Activated CD8-positive, alpha-beta memory T cell treated with anti-CD3 and anti-CD28 coated beads, Interleukin-2, amount 50 U/mL, for 1 hour (primary cell): ENCODE results near the gene MMP27.

Experiments used
- DNase-seq: peaks from one replicate; pipeline ENCODE4 v3.0.0-alpha.2; 2020; ENCODE audit errors: extremely low read depth

MMP27 gene

DNA sequence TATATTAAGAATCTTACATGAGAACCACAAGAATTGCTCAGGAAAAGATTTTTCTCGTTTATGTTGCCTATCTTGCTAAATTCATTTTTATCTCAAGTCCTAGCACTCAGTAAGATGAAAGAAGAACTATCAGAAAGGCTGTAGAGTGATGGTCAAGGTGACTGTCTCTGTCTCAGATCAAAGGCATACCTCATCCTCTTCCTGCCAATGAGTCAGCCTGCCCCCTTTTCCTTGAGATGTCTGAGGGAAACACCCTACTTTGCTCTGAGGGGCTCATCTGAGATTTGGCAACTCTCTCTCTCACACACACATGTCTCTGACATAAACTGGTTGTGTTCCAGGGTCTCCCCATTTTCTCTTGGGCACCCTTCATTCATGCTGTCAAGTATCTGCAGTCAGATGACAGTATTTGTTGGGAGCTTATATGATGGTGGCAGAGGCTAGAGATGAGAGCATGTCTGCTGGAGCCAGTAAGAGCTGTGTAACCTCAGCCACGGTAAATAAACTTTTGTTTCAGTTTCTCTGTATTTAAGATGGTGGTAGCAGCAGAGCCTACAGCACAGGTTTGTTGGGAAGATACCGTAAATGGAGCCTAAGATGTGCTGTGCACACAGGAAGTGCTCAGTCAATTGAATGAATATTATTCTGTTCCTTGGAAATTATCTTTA lies 1.6 kb downstream of the MMP27 start:
- DNase-seq, result no peak

DNA sequence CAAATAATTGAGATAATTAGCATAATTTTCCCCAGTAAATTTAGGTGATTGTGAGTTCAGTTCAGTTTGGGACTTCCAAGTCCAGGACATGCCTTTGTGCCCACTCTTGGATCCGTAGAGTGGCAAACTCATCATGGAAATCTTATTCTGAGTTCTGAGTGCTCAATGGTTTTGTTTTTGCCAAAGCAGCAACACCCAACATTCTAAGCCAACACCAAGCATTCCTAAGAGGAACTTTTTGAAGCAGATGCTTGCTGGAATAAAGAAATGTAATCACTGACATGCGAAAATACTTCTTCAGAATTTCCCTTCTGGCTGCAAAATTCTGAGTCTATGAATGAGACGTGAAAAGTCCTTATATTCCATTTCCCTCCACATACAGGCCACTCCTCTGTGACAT lies 10.4 kb downstream of the MMP27 start:
- DNase-seq, result no peak

GRCh38 chr11:102685754-102686153 lies 19.8 kb downstream of the MMP27 start:
- no peak for DNase-seq

DNA sequence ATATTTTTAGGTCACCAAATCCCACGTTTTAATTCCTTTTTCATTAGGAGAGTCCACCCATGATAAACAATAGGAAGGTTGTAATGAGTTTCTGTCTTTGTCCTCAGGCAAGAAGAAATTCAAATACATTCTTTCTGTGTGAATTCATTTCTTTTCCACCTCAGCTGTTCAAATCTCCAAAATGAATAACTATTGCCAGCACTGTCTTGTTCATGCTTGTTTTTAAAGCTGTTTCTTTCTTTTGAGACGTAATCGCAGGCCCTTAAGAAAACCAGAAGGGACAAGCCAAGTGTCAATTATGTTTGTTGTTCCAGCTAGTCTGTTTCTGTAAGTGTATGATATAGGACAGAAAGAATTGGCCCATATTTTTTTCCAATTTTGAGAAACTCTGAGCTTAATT lies 20.2 kb downstream of the MMP27 start:
- DNase-seq, result no peak

GRCh38 chr11:102683277-102683676 lies 22.3 kb downstream of the MMP27 start:
- DNase-seq, result no peak

DNA sequence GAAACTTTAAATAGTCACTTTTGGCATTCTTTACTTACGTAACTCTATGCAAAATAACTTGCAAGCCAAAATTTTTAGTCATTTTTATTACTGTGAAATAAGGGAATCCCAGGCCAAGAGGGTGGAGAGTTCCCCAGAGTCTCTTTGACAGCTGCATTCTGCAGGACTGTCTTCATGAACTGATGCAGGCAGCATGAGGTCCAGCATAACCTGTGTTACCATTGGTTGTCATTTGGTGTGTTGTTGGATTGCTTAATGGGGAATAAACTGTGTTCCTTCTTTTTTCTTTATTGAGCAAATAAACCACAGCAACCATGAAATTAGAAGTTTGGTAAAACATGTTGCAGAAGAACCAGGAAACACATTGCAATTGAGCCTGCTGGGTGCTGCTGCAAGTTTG lies 24.6 kb downstream of the MMP27 start:
- DNase-seq, result no peak

DNA sequence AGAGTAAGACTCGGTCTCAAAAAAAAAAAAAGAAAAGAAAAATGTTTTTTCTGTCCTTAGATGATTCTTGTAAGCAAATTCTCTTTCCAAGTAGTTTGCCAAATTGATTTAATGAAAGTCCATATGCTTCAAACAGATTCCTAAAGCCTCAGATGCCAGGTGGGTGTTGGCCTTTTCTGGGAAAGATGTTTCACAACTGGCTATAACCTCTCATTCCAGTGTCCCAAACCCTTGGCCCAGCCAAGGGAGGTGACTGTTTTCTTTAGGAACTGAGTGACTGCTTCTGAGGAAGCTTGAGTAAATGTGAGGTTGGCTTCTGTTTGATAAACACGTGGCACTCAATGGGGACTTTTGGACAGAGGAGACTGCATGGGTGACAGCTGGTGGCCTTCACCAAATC lies 27.5 kb downstream of the MMP27 start:
- DNase-seq, result no peak

GRCh38 chr11:102676084-102676483 lies 29.5 kb downstream of the MMP27 start:
- no peak for DNase-seq

- DNase-seq, result no peak
Measured at GRCh38 chr11:102669664-102670063, 35.9 kb downstream of the MMP27 start.

- no peak for DNase-seq
Measured at GRCh38 chr11:102666331-102666957, 39.1 kb downstream of the MMP27 start.

- no peak for DNase-seq
Measured at GRCh38 chr11:102664001-102664752, 41.4 kb downstream of the MMP27 start.

GRCh38 chr11:102662607-102663006 lies 43.0 kb downstream of the MMP27 start:
- DNase-seq, result no peak

GRCh38 chr11:102661040-102661439 lies 44.5 kb downstream of the MMP27 start:
- DNase-seq, result no peak

- DNase-seq, result no peak
Measured at GRCh38 chr11:102656528-102656927, 49.0 kb downstream of the MMP27 start.

GRCh38 chr11:102655547-102655946 lies 50.0 kb downstream of the MMP27 start:
- no peak for DNase-seq

DNA sequence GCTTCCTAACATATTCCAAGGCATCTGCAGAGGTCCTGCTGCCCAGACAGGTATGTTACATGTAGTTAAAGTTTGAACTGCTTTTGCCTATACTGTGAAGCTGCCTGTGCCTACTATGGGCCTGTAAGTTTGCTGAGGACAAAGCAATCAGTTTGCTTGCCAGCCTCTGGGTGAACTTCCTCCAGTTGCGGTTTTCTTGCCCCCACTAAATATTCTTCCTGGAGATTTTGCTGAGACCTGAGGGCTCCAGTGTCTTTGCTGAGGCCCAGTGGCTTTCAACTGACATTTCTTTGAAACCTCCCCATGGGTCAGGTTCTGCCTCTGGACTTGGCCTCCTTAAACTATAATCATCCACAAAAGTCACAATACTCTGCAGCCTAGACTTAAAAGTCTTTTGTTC lies 50.8 kb downstream of the MMP27 start:
- no peak for DNase-seq

DNA sequence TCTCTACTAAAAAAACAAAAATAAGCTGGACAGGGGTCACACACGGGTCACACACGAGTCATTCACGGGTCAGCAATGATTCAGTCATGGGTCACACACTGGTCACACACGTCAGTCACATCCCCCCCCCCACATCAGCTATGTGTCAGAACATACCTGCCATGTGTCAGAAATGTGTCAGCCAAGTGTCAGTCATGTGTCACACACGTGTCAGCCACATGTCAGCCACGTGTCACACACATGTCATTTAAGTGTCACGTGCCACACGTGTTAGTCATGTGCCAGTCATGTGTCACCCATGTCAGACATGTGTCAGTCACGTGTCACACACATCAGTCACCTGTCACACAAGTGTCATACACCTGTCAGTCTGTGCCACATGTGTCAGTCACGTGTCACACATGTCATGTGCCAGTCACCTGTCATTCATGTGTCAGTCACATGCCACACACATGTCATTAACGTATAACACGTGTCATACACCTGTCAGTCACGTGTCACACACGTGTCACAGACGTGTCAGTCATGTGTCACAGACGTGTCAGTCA lies 51.8 kb downstream of the MMP27 start:
- DNase-seq, result no peak

- no peak for DNase-seq
Measured at GRCh38 chr11:102647430-102647829, 58.1 kb downstream of the MMP27 start.

DNA sequence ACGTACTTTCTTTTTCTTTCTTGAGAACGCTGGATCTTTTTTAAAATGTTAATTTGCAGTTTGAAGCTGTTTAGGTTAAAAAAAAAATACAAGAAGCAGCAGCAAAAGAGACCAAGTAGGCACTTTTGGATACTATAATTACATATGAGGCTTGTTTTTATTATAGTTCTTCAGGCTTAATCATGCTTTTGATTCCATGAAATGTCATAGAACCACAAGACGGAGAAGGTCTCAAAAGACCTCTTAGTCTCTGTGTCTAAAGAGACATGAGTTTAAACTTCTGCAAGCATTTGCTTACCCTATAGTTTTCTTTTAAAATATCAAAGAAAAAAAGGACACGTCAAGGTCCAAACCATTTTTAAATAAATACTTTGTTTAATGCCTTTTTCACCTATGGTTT lies 61.6 kb downstream of the MMP27 start:
- DNase-seq, result no peak
